Stomach (tissue), 4 donors: ENCODE measurements around the gene MFAP5.
"Not testable (repeated sequence)": the region's sequence is repeated elsewhere in the genome, so short reads cannot be mapped to it uniquely, and the experiment has no call there.

Experiments used
- EP300 ChIP-seq: sonication (generic); formaldehyde crosslinking; IDR thresholded peaks from one replicate; pipeline ENCODE4 v1.6.1; 2017; ENCODE audit warnings: antibody characterized with exemption
- POLR2AphosphoS5 ChIP-seq, 3 donors: sonication (generic); formaldehyde crosslinking; IDR thresholded peaks; one replicate each; pipeline ENCODE4 v1.6.1; 2016; ENCODE audit warnings: antibody characterized with exemption in 3 of 3
- TF ChIP-seq, protein P1 (sequence below), 7 experiments: fragments of 450-650 bp in 4 of 7; fragments of 200-600 bp in 3 of 7; sonication (generic) in 3 of 7; IDR thresholded peaks; one replicate each; pipeline ENCODE4 v1.5.1; 2016 to 2019; ENCODE audit warnings: antibody characterized with exemption in 7 of 7, control low read depth in 2 of 7, mild to moderate bottlenecking in 1 of 7

DNA sequence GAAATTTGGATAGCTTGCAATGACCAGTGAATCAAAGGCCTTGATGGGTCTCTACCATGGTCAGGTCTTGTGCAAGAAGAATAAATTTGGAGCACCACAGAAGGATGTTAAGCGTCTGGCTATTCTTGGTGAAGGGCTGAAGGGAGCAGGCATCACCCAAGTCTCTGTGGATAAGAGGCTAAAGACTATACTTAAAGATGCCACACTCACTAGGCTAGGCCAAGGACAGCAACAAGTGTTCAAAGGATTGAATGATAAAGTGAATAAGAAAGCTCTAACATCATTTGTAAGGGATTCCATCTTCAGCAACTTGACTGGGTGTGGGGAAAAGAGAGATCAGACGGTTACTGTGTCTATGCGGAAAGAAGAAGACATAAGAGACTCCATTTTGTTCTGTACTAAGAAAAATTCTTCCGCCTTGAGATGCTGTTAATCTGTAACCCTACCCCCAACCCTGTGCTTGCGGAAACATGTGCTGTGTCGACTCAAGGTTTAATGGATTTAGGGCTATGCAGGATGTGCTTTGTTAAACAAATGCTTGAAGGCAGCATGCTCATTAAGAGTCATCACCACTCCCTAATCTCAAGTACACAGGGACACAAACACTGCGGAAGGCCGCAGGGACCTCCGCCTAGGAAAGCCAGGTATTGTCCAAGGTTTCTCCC lies 27.2 kb downstream of the MFAP5 start:
- TF ChIP-seq POLR2AphosphoS5 (IDR thresholded peaks at IDR 0.05); EP300: not testable (repeated sequence)
- TF ChIP-seq, protein P1, sequence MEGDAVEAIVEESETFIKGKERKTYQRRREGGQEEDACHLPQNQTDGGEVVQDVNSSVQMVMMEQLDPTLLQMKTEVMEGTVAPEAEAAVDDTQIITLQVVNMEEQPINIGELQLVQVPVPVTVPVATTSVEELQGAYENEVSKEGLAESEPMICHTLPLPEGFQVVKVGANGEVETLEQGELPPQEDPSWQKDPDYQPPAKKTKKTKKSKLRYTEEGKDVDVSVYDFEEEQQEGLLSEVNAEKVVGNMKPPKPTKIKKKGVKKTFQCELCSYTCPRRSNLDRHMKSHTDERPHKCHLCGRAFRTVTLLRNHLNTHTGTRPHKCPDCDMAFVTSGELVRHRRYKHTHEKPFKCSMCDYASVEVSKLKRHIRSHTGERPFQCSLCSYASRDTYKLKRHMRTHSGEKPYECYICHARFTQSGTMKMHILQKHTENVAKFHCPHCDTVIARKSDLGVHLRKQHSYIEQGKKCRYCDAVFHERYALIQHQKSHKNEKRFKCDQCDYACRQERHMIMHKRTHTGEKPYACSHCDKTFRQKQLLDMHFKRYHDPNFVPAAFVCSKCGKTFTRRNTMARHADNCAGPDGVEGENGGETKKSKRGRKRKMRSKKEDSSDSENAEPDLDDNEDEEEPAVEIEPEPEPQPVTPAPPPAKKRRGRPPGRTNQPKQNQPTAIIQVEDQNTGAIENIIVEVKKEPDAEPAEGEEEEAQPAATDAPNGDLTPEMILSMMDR (IDR thresholded peaks at IDR 0.05) = not testable (repeated sequence)
